Measurements from ENCODE around the gene SLC25A22.

DNA sequence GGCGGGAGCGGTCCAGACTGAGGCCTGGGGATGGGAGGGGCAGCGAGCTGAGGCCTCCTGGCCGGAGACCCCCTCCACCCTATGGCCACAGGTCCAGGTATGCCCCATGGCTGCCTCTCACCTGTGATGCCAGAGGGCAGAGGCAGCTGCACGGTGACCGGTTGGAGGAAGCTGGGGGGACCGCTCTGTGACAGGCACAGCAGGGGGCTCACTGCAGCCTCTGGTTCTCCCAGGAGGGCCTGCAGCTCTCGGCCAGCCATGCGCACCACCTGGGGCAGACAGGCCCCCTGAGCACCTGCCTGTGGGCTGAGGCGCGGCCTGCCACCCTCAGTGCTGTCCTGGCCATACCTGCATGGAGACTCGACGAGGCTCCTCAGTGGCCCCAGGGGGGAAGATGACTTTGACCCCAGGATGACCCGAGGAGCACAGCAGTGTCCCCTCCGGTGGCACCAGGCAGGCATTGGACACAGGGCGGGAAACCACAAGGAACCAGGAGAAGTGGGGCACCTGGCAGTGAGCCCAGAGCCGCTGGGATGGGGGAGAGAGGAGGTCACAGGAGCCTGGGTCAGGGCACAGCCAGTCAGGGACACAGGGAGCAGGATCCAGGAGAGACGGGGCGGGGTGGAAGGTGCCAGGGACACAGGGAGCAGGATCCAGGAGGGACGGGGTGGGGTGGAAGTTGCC, 3.2 kb upstream of the SLC25A22 start:
- no peak for TF ChIP-seq POLR2AphosphoS5 (IDR thresholded peaks at IDR 0.05)
- TF ChIP-seq, protein P1, sequence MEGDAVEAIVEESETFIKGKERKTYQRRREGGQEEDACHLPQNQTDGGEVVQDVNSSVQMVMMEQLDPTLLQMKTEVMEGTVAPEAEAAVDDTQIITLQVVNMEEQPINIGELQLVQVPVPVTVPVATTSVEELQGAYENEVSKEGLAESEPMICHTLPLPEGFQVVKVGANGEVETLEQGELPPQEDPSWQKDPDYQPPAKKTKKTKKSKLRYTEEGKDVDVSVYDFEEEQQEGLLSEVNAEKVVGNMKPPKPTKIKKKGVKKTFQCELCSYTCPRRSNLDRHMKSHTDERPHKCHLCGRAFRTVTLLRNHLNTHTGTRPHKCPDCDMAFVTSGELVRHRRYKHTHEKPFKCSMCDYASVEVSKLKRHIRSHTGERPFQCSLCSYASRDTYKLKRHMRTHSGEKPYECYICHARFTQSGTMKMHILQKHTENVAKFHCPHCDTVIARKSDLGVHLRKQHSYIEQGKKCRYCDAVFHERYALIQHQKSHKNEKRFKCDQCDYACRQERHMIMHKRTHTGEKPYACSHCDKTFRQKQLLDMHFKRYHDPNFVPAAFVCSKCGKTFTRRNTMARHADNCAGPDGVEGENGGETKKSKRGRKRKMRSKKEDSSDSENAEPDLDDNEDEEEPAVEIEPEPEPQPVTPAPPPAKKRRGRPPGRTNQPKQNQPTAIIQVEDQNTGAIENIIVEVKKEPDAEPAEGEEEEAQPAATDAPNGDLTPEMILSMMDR (IDR thresholded peaks at IDR 0.05): no peak
- no peak for TF ChIP-seq POLR2A (IDR thresholded peaks at IDR 0.05)

All from breast epithelium (tissue), 3 donors.